Measurements from ENCODE around the gene ARHGAP22.

- no peak for TF ChIP-seq CTCF (IDR thresholded peaks at IDR 0.05)
- TF ChIP-seq ZFX (IDR thresholded peaks at IDR 0.05; ENCODE audit: borderline replicate concordance) = no peak
Measured at GRCh38 chr10:48458662-48459048, 146.2 kb downstream of the ARHGAP22 start.
